Heart left ventricle (tissue), 16 donors: ENCODE results near the gene ESPNL. TPM values are rescaled to one million over a fixed set of nuclear protein-coding genes. Genes with fewer than 3 reads are reported as not detected.

Source experiments
- ATAC-seq, 4 donors: fragments of 200-7000 bp; cut with Tn5 transposase; one replicate each; pipeline ENCODE4 v1.9.1; 2020 to 2022; ENCODE audit warnings: moderate library complexity in 4 of 4, mild to moderate bottlenecking in 3 of 4, moderate number of reproducible peaks in 1 of 4
- DNase-seq, 5 donors: peaks; one replicate each; pipeline ENCODE4 v3.0.0-alpha.2; 2020
- H3K27ac ChIP-seq, 12 donors: fragments of 200-600 bp; sonication (generic) in 4 of 12; one replicate each; pipeline versions ENCODE4 v1.5.0 to v1.8.0; 2016 to 2022; ENCODE audit warnings: mild to moderate bottlenecking in 2 of 12
- H3K27me3 ChIP-seq, 9 donors: fragments of 200-600 bp; sonication (generic) in 2 of 9; one replicate each; pipeline versions ENCODE4 v1.5.1 to v1.8.0; 2016 to 2022; ENCODE audit warnings: mild to moderate bottlenecking in 3 of 9
- H3K36me3 ChIP-seq, 9 donors: fragments of 200-600 bp; sonication (generic) in 2 of 9; one replicate each; pipeline versions ENCODE4 v1.5.0 to v1.8.0; 2018 to 2022; ENCODE audit warnings: mild to moderate bottlenecking in 2 of 9
- H3K4me1 ChIP-seq, 12 donors: fragments of 200-600 bp; sonication (generic) in 4 of 12; one replicate each; pipeline versions ENCODE4 v1.5.0 to v1.8.0; 2016 to 2022; ENCODE audit warnings: mild to moderate bottlenecking in 3 of 12
- H3K4me3 ChIP-seq, 12 donors: fragments of 200-600 bp; sonication (generic) in 4 of 12; one replicate each; pipeline versions ENCODE4 v1.5.0 to v1.8.0; 2017 to 2022; ENCODE audit warnings: mild to moderate bottlenecking in 9 of 12, moderate library complexity in 4 of 12
- H3K9me3 ChIP-seq, 12 donors: fragments of 200-600 bp; sonication (generic) in 4 of 12; one replicate each; pipeline versions ENCODE4 v1.5.0 to v1.8.0; 2016 to 2022; ENCODE audit warnings: mild to moderate bottlenecking in 1 of 12
- CTCF ChIP-seq, 12 donors: fragments of 200-600 bp; sonication (generic) in 4 of 12; IDR thresholded peaks; one replicate each; pipeline versions ENCODE4 v1.5.0 to v1.8.0; 2018 to 2022; ENCODE audit warnings: antibody characterized with exemption in 12 of 12, mild to moderate bottlenecking in 5 of 12
- POLR2A ChIP-seq, 2 donors: fragments of 450-650 bp; IDR thresholded peaks; one replicate each; pipeline ENCODE4 v1.6.1; 2017; ENCODE audit warnings: antibody characterized with exemption in 2 of 2, mild to moderate bottlenecking in 2 of 2, moderate library complexity in 2 of 2
- WGBS, 4 donors: extraction: QIAGEN DNeasy Blood & Tissue Kit in 2 of 4; methylation state at CpG; one replicate each; pipeline versions ENCODE4 v1.1.5 to v1.1.7; 2013 to 2018; 5-methylcytosine and 5-hydroxymethylcytosine counted together
- intact Hi-C, 10 donors: fragments of 100-400 bp; cut with DNase I; formaldehyde crosslinking; loops; one replicate each; pipeline versions ENCODE4 v1.11.1 to v1.14.2; 2022
- polyA plus RNA-seq, 2 donors: library from polyadenylated mRNA; stranded (reverse); fragments of 200-250 nt; gene quantifications; one replicate each; pipeline ENCODE4 v1.2.3, GENCODE V29; 2013
- total RNA-seq, 9 donors: library from RNA; depleted of rRNA in 2 of 9; stranded (reverse); fragments of >200 nt in 2 of 9; fragmentation: NEBNext Ultra II Directional in 3 of 9; extraction: Animal tissue kit (Norgen Biotek cat#: 25700) in 3 of 9; gene quantifications; one replicate each; pipeline versions ENCODE4 v1.1.0 to v1.2.4, GENCODE V29; 2016 to 2023
- donor health status: ischemic (EF 13 %, LVEDD 7.1; RV severe dilation, severe dysfunction).
- donor health status: healthy with polysubstance abuse.
- donor health status: DM: no; HTN: yes; CAD: no.
- donor health status: DM: no; HTN: no; CAD: no.
- donor health status: ischemic (EF 25% LVEDD 6.9; RV normal size, moderate dysfunction).
- donor health status: ischemic (EF 25% LVEDD 5.7; RV mildly dilated, moderate dysfunction).
- donor health status: healthy.
- donor health status: DM: yes; HTN: yes; CAD: no.
- donor health status: ischemic (EF 35%, LVEDD 5.7; RV mildly dilated, moderate dysfunction).
- donor health status: nonischemic (EF 11% LVEDD 7.7; RV severe dilation, severe dysfunction).
- donor health status: DM: yes; HTN: yes; CAD: no.
- donor health status: PGD.
- donor health status: ischemic (EF 29% LVEDD 5.4; RV normal size, mild dysfunction).
- donor health status: nonischemic (EF 23%, LVEDD 6.1; RV moderate dilation, normal function).

The ESPNL gene
- total and polyA plus RNA-seq, 11 donors: 0.05 to 1.2 (median 0.27) TPM; not detected in 2

- DNase-seq (peak in 2 of 5 donors; percentile 7 to 52), ATAC-seq (no peak)
- no peak overlapping the region for H3K27ac ChIP-seq
- peak overlapping the region in 2 of 12 donors; percentile 41 to 44 for H3K4me3 ChIP-seq
- no peaks in the 10 kb centered on the region for H3K9me3 ChIP-seq
- peaks cover 11 to 43% (median 22%) of the 10 kb centered on the region in 9 donors for H3K27me3 ChIP-seq
- intact Hi-C loops: loop anchor here in 6 of 10 donors (2.0 to 10.0 kb wide), 4 partner anchors 95 to 105 kb away; no protein-coding TSS in a partner anchor
- 55 to 64% (median 59%) methylated on average over 5 to 10 of the region's 10 CpGs for WGBS, 4 donors
- H3K36me3 ChIP-seq: no peaks in the 10 kb centered on the region
- peaks cover 0 to 32% (median 6%) of the 10 kb centered on the region in 12 donors for H3K4me1 ChIP-seq
- TF ChIP-seq CTCF (IDR thresholded peaks at IDR 0.05) (no peak), POLR2A (IDR thresholded peaks at IDR 0.05) (no peak)
Measured at GRCh38 chr2:238159661-238160205, 59.6 kb downstream of the ESPNL start.

DNA sequence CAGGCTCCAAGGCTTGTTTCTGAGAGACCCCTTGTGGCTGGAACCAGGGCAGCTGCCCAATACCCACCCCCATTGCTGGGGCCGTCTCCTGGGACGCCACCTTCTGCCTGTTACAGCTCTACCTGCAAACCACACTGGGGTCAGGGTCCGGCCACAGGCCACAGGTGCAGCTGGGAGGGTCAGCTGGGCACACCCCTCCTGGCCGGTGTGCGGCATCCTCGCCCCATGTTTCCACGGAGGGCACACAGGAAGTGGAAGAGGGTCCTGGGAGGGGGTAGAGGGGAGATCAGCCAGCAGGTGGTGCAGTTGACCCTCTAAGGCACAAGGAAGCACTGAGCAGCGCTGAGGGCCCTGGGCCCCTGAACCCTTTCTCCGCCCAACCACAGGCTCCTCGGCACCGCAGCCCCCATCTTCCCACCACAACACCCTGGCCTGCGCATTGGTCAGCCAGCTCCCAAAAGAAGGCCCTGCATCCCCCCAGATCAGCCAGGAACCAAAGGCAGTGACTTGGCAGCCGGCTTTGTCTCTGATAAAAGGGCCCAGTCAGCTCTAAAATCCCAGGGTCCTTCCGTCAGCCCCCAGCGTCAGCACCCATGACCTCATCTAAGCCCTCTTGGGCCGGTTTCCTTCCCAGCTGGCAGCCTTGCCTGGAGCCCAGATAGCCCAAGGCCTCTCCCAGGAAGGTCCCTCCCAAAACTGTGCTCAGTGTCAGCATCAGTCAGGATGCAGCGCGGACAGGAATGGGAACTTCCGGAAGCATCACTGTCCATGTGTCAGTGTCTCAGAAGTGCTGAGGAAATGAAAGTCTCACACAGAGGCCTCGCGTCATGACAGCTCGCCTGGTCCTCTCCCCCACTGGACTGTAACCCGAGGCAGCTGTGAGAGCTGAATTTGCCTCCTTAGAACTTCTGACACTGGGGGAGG lies 60.3 kb downstream of the ESPNL start:
- intact Hi-C loops: loop anchor here in 4 of 10 donors (2.0 to 10.0 kb wide), 2 partner anchors 102 to 104 kb away; no protein-coding TSS in a partner anchor
- Histone ChIP-seq H3K36me3 (no peaks in the 10 kb centered on the region), H3K27me3 (peaks cover 11 to 43% (median 22%) of the 10 kb centered on the region in 9 donors), H3K27ac (no peak overlapping the region), H3K4me3 (no peak overlapping the region), H3K9me3 (no peaks in the 10 kb centered on the region), H3K4me1 (peaks cover 0 to 32% (median 5%) of the 10 kb centered on the region in 12 donors)
- TF ChIP-seq POLR2A (IDR thresholded peaks at IDR 0.05): no peak
- TF ChIP-seq CTCF (IDR thresholded peaks at IDR 0.05): peak in 6 of 12 donors; percentile 8 to 33 (median 17)
- peak in 3 of 5 donors; percentile 15 to 55 (median 28) for DNase-seq
- 36 to 53% (median 44%) methylated on average over 23 of the region's 23 CpGs for WGBS, 4 donors
- ATAC-seq: peak in 1 of 4 donors; percentile 41

- DNase-seq (peak in 2 of 5 donors; percentile 6 to 25), ATAC-seq (no peak)
- WGBS, 4 donors: 82 to 94% (median 89%) methylated on average over 17 to 21 of the region's 21 CpGs
- H3K4me1 ChIP-seq: peaks cover 0 to 32% (median 5%) of the 10 kb centered on the region in 12 donors
- intact Hi-C loops: loop anchor here in 4 of 10 donors (2.0 to 10.0 kb wide), 2 partner anchors 101 to 103 kb away; no protein-coding TSS in a partner anchor
- no peak overlapping the region for H3K4me3 ChIP-seq
- H3K27ac ChIP-seq: no peak overlapping the region
- no peaks in the 10 kb centered on the region for H3K36me3 ChIP-seq
- no peak for TF ChIP-seq CTCF (IDR thresholded peaks at IDR 0.05)
- no peak for TF ChIP-seq POLR2A (IDR thresholded peaks at IDR 0.05)
- H3K9me3 ChIP-seq: no peaks in the 10 kb centered on the region
- peaks cover 11 to 43% (median 22%) of the 10 kb centered on the region in 9 donors for H3K27me3 ChIP-seq
Measured at GRCh38 chr2:238161291-238162051, 61.3 kb downstream of the ESPNL start.
